Thyroid gland (tissue), 4 donors: Measurements from ENCODE around the gene KCTD2.

ENCODE experiments used
- POLR2A ChIP-seq, 2 donors: fragments of 450-650 bp; IDR thresholded peaks; one replicate each; pipeline ENCODE4 v1.6.1; 2017; ENCODE audit warnings: antibody characterized with exemption in 2 of 2, mild to moderate bottlenecking in 2 of 2, moderate library complexity in 1 of 2
- TF ChIP-seq, protein P1 (sequence below), 6 experiments: fragments of 200-600 bp in 3 of 6; fragments of 450-650 bp in 3 of 6; sonication (generic) in 3 of 6; IDR thresholded peaks; one replicate each; pipeline ENCODE4 v1.5.1; 2016 to 2019; ENCODE audit warnings: antibody characterized with exemption in 6 of 6, mild to moderate bottlenecking in 2 of 6, inconsistent platforms in 1 of 6, moderate library complexity in 1 of 6

DNA sequence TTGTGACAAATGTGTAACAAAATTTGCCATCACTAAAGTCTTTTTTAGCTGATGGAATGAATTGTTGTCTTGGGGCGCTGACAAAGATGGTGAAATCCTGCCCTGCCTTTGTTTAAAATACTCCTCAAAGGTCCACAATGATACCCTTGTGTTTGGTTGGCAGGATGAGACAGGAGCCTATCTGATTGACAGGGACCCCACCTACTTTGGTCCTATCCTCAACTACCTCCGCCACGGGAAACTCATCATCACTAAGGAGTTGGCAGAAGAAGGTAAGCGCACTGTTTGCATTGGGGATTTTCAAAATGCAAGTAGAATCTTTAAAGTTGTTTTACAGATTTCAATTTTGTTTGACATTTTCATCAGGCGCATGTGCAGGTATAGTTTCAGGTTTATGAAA, 2.0 kb downstream of the KCTD2 start:
- TF ChIP-seq, protein P1, sequence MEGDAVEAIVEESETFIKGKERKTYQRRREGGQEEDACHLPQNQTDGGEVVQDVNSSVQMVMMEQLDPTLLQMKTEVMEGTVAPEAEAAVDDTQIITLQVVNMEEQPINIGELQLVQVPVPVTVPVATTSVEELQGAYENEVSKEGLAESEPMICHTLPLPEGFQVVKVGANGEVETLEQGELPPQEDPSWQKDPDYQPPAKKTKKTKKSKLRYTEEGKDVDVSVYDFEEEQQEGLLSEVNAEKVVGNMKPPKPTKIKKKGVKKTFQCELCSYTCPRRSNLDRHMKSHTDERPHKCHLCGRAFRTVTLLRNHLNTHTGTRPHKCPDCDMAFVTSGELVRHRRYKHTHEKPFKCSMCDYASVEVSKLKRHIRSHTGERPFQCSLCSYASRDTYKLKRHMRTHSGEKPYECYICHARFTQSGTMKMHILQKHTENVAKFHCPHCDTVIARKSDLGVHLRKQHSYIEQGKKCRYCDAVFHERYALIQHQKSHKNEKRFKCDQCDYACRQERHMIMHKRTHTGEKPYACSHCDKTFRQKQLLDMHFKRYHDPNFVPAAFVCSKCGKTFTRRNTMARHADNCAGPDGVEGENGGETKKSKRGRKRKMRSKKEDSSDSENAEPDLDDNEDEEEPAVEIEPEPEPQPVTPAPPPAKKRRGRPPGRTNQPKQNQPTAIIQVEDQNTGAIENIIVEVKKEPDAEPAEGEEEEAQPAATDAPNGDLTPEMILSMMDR (IDR thresholded peaks at IDR 0.05), result no peak
- TF ChIP-seq POLR2A (IDR thresholded peaks at IDR 0.05), result no peak
